ENCODE measurements around the gene IQSEC1. TPM values are rescaled to one million over a fixed set of nuclear protein-coding genes. Genes with fewer than 3 reads are reported as not detected.
A peak's percentile ranks its signal among the peaks of the same experiment; 100 is the strongest.

Gene IQSEC1
- total RNA-seq, 1 experiment from 2014 or later = 13.5 TPM

DNA sequence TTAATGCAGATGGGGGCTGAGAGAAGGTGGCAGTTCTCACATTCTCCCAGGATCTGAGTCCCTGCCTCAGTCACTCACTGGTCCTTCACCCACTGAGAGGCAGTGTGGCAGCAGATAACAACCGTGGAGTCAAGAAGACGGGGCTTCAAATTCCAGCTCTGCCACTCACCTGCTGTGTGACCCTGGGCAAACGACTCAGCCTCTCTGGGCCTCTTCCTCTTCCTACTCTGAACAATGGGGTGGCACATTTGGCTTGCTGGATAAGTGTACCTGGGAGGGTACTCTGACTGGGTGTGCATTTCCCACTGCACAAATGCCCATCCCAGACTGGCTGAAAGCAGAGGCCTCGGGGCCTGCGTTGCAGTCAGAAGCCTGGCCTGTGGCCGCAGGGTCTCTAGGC lies 10.0 kb upstream of the IQSEC1 start:
- Histone ChIP-seq H3K27me3 (ENCODE audit: control insufficient read depth, insufficient read depth, low read length) (no peaks in the 10 kb centered on the region), H3K4me3 (ENCODE audit: insufficient read depth, low read depth, low read length) (no peak overlapping the region), H3K36me3 (replicated peaks; ENCODE audit: control insufficient read depth, insufficient read depth, low read length) (no peaks in the 10 kb centered on the region)
- no peak for DNase-seq

DNA sequence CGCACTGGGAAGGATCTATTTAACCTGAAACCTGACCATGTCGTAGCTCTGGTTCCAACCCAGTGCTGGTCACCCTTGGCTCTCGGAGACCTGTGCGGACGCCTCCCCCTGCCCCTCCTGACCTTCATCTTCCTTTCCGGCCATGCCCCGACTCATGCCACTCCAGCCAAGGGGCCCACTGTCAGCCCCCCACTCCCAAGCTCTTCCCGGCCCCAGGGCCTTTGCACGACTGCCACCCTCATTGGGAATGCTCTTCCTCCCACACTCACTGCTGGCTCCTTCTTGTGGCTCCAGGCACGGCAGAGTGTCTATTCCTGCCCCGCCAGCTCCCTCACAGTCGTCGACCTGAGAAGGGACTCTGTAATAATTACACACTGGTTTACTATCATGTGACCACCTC lies 9.4 kb upstream of the IQSEC1 start:
- H3K4me3 ChIP-seq (ENCODE audit: insufficient read depth, low read depth, low read length) = no peak overlapping the region
- no peaks in the 10 kb centered on the region for H3K36me3 ChIP-seq (replicated peaks; ENCODE audit: control insufficient read depth, insufficient read depth, low read length)
- DNase-seq = no peak
- H3K27me3 ChIP-seq (ENCODE audit: control insufficient read depth, insufficient read depth, low read length) = no peaks in the 10 kb centered on the region

DNA sequence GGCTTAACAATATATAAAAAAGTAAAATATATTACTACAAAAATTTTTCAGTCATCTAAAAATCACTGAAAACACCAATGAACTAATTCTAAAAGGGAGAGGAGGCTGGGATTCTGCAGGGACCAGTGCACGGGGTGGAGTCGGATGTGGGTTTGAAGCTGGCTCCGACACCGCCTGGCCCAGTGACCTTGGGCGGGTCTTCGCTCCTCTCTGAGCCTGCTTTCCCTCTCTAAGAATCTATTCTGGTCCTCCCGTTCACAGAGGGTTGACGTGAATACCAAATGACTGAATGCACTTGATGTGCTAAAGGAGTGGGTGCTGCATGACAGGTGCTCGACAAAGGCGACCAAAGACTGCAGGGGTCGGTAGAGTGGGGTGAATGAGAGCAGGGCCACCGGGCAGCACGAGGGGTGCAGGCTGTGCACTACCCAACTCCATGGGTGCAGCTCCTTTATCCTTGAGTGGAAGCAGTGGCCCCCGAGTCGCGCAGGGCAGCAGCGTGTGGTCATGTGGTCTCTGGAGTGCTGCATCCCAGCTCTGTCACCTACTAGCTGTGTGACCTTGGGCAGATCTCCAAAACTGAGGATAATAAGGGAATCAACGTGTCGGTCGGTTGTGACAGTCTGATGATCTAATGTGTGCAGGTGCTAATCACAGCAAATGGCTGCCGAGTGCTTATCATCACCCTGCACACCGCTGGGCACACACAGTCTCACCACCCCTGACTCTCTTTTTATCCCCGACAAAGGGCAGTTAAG lies 8.6 kb upstream of the IQSEC1 start:
- no peaks in the 10 kb centered on the region for H3K27me3 ChIP-seq (ENCODE audit: control insufficient read depth, insufficient read depth, low read length)
- DNase-seq = no peak
- H3K36me3 ChIP-seq (replicated peaks; ENCODE audit: control insufficient read depth, insufficient read depth, low read length) = no peaks in the 10 kb centered on the region
- H3K4me3 ChIP-seq (ENCODE audit: insufficient read depth, low read depth, low read length) = no peak overlapping the region

DNA sequence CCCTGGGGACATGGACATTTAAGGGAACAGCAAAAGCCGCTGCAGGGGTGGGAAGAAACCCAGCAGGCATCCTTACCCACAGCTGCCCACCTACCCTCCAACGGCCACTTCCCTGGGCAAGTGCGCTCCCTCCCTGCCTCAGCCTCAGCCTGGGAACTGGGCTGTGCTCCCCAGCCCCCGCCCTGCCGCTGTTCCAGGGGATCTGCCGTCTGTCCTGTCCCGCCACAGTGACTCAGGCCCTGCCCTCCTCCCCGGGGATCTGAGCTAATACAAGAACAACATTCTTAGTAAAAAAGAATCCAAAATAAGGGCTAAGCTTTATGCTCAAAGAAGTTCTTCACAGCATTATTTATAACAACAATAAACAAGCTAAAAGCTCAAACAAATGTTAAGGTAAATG lies 7.4 kb upstream of the IQSEC1 start:
- H3K36me3 ChIP-seq (replicated peaks; ENCODE audit: control insufficient read depth, insufficient read depth, low read length) = no peaks in the 10 kb centered on the region
- H3K4me3 ChIP-seq (ENCODE audit: insufficient read depth, low read depth, low read length) = no peak overlapping the region
- peak; percentile 72 for DNase-seq
- H3K27me3 ChIP-seq (ENCODE audit: control insufficient read depth, insufficient read depth, low read length) = no peaks in the 10 kb centered on the region

DNA sequence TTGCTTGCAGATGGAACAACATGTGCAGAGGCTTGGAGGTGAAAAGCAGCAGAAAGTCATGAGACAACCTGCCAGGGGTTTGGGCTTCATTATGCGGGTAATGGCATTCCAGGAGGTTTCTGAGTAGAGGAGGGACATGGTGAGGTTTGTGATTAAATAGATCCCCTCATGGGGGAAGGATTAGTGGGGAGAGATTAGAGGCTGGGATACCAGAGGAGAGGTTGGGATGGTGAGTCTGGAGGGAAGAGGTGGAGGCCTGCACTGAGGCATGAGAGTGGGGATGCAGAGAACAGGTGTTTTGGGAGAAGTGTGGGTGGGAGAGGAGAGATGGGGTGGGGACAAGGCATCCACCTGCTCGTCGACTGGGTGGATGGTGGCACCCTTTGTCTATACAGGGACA lies 6.8 kb upstream of the IQSEC1 start:
- H3K36me3 ChIP-seq (replicated peaks; ENCODE audit: control insufficient read depth, insufficient read depth, low read length) = no peaks in the 10 kb centered on the region
- H3K4me3 ChIP-seq (ENCODE audit: insufficient read depth, low read depth, low read length) = no peak overlapping the region
- no peaks in the 10 kb centered on the region for H3K27me3 ChIP-seq (ENCODE audit: control insufficient read depth, insufficient read depth, low read length)
- no peak for DNase-seq

DNA sequence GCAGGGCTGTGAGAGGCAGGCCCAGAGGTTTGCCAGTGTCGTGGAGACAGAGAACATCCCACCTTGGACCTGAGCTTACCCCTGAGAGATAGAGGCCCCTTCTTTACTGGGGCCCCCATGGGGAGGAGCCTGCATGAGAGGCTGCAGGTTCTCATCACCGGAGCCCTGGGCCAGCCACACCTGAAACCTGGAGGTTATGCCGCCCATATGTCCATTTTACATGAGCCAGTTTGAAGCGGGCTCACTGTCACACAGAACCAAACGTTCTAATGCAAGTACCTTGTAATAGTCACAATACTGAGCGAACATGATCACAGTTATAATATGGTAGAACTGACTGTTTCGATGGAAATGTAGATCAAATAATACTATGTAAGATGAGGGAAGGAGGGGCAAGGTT lies 6.3 kb upstream of the IQSEC1 start:
- no peak for DNase-seq

DNA sequence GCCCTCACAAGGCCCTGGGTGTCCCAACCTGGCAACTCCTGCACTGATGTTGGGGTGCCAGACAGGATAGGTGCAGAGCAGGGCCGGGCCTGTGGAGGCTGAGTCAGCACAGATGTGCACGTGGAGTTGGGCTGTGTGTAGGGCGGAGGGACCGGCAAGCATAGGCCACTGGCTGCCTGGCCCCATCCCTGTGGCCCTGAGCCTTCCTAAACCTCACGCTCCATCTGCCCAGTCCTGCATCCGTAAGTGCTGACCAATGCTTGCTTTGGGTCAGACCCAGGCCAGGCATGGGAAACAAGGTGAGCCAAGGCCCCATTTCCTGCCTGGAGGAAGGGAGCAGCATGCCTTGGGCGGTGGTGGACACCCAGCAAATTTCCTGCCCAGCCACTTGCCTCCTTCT lies 5.8 kb upstream of the IQSEC1 start:
- H3K4me3 ChIP-seq (ENCODE audit: insufficient read depth, low read depth, low read length) = no peak overlapping the region
- H3K27me3 ChIP-seq (ENCODE audit: control insufficient read depth, insufficient read depth, low read length) = no peaks in the 10 kb centered on the region; the same call in 1 of the 2 replicates
- no peak for DNase-seq
- H3K36me3 ChIP-seq (replicated peaks; ENCODE audit: control insufficient read depth, insufficient read depth, low read length) = no peaks in the 10 kb centered on the region

More for the DNA sequence above, 6.3 kb upstream of the IQSEC1 start:
- Histone ChIP-seq H3K36me3 (replicated peaks; ENCODE audit: control insufficient read depth, insufficient read depth, low read length) (no peaks in the 10 kb centered on the region), H3K4me3 (ENCODE audit: insufficient read depth, low read depth, low read length) (no peak overlapping the region), H3K27me3 (ENCODE audit: control insufficient read depth, insufficient read depth, low read length) (no peaks in the 10 kb centered on the region; the same call in 1 of the 2 replicates)

DNA sequence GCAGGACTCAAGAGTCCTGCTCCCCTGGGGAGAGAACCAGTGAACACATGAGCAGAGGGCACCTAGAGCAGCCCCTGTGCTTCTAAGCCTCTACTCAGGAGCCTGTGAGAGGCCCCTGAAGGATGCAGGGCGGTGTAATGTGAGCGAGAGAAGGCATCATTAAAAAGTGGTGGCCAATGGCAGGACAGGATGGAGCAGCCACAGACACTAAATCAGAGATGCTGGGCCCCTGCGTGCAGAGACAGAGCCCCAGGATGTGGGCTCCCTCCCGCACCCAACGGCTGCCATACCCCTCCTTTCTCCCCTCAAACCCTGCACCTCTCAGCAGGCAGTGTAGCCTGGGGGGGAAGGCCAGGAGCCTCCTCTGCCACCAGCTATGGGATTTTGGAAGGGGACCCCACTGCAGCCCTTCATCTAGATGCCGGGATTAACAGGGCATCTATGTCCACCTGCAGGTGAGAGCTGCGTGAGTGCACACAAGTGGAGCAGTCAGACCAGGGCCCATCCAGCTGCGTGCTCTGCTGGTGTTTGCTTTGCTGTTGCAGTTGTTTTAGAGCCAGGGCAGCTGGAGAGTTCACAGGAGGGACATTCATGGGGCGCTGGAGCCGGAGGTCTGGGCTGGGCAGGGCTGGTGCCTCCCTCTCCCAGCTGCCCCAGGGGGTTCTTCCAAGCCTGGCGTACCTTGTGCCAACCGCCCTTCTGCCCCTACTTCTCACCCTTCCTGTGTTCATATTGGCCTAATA lies 5.1 kb upstream of the IQSEC1 start:
- no peaks in the 10 kb centered on the region; the same call in 1 of the 2 replicates for H3K27me3 ChIP-seq (ENCODE audit: control insufficient read depth, insufficient read depth, low read length)

DNA sequence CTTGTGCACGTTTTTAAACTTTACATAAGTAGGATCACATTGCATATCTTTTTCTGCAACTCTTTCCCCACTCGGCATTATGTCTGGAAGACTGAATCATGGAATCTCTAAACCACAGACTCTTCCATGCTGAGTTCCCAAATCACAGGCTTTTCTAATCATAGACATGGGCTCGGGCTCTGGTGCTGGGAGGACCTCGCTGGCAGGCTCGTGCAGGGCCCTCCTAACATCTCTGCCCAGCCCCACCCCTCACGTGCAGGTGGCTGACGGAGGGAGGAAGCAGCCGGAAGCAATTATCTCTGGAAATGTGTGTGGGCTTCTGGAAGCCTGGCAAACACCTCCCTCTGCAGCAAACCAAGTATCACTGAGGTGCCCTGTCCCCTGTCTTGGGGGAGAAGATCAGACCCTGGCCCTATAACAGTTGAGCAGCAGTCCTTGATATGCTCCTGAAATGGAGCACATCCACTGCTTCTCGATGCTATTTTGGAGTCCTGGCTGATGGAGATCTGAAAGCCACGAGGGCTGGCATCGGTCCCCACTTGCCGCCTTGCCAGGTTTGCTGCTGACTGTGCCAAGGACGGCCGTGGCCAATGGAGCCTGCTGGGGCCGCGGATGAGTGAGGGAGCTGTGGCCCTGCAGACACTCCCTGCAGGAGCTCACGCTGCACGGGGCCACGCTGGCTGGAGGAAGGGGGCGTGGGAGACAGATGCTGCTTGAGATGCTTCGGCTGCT lies 4.4 kb upstream of the IQSEC1 start:
- Histone ChIP-seq H3K36me3 (replicated peaks; ENCODE audit: control insufficient read depth, insufficient read depth, low read length) (no peaks in the 10 kb centered on the region), H3K27me3 (ENCODE audit: control insufficient read depth, insufficient read depth, low read length) (peaks cover under 1% of the 10 kb centered on the region; the same call in 1 of the 2 replicates), H3K4me3 (ENCODE audit: insufficient read depth, low read depth, low read length) (no peak overlapping the region)
- no peak for DNase-seq

More for the DNA sequence above, 5.1 kb upstream of the IQSEC1 start:
- Histone ChIP-seq H3K4me3 (ENCODE audit: insufficient read depth, low read depth, low read length) (no peak overlapping the region), H3K36me3 (replicated peaks; ENCODE audit: control insufficient read depth, insufficient read depth, low read length) (no peaks in the 10 kb centered on the region)
- DNase-seq = no peak

DNA sequence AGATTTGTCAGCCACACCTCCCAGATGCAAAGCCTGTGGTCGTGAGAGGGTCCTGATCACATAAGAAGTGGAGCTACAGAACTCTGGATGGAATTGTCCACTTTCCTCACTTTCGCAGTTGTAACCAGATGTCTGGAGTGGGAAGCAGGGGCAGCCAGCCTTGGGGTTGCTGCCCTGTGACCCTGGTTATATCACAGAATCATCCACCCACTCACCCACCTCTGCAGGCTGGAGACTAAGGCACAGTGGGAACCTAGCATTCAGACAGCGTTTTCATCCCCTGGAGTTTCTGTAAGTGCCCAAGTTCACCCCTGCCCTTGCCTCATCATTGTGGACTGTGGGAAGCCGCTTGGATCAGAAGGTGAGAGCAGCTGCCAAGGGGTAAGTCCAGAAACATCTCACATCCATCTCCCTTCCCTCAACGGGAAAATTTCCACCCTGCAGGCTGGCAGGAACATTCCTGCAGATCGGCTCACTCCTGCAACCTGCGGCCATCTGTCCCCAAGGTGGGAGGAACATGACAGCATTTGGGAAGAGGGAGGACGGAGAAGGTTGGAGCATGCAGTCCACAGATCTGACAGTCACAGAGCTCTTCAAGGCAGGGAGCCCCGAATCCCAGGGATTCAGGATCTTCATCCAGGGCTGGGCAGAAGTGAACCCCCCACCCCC lies 2.9 kb upstream of the IQSEC1 start:
- DNase-seq = no peak

DNA sequence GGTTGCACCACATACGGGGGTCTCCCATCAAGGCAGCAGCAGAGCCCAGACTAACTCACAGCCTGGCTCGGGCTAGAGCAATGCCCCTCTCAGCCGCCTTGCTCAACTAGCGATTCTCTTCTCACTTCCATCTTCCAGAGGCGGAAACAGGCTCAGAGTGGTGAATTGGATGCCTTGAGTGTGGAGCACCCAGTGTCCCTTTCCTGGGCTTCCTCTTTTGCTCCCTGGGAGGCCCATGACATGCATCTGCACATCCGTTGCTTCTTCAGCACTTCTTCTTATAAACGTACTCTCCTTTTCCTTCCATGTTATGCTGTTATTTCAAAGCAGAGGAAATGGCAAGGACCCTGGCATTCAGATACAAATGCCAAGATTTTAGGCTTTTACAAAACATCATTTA lies 2.1 kb upstream of the IQSEC1 start:
- DNase-seq = no peak
- peaks cover 2% of the 10 kb centered on the region; the same call in 1 of the 2 replicates for H3K27me3 ChIP-seq (ENCODE audit: control insufficient read depth, insufficient read depth, low read length)
- no peak overlapping the region for H3K4me3 ChIP-seq (ENCODE audit: insufficient read depth, low read depth, low read length)
- H3K36me3 ChIP-seq (replicated peaks; ENCODE audit: control insufficient read depth, insufficient read depth, low read length) = no peaks in the 10 kb centered on the region

More for the DNA sequence above, 2.9 kb upstream of the IQSEC1 start:
- Histone ChIP-seq H3K27me3 (ENCODE audit: control insufficient read depth, insufficient read depth, low read length) (peaks cover 2% of the 10 kb centered on the region; the same call in 1 of the 2 replicates), H3K4me3 (ENCODE audit: insufficient read depth, low read depth, low read length) (no peak overlapping the region), H3K36me3 (replicated peaks; ENCODE audit: control insufficient read depth, insufficient read depth, low read length) (no peaks in the 10 kb centered on the region)

DNA sequence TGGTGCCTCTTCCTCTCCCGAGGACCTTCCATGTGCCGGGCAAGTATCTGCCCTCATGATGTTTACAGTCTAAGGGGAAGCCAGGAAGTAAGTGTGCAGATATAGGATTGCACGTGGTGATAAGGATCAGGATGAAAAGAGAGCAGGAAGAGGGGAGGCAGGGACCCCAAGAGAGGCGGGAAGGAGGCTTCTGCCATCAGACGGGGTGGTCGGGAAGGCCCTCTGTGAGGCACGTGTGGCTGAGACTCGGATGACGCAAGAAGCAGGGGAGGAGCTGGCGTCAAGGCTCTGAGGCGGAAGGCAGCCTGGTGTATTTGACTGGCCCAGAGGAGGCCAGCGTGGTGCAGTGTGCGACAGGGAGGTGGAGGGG lies 762 bp upstream of the IQSEC1 start:
- Histone ChIP-seq H3K27me3 (ENCODE audit: control insufficient read depth, insufficient read depth, low read length) (peaks cover 2% of the 10 kb centered on the region; the same call in 1 of the 2 replicates), H3K4me3 (ENCODE audit: insufficient read depth, low read depth, low read length) (no peak overlapping the region), H3K36me3 (replicated peaks; ENCODE audit: control insufficient read depth, insufficient read depth, low read length) (no peaks in the 10 kb centered on the region)
- DNase-seq = peak; percentile 69

DNA sequence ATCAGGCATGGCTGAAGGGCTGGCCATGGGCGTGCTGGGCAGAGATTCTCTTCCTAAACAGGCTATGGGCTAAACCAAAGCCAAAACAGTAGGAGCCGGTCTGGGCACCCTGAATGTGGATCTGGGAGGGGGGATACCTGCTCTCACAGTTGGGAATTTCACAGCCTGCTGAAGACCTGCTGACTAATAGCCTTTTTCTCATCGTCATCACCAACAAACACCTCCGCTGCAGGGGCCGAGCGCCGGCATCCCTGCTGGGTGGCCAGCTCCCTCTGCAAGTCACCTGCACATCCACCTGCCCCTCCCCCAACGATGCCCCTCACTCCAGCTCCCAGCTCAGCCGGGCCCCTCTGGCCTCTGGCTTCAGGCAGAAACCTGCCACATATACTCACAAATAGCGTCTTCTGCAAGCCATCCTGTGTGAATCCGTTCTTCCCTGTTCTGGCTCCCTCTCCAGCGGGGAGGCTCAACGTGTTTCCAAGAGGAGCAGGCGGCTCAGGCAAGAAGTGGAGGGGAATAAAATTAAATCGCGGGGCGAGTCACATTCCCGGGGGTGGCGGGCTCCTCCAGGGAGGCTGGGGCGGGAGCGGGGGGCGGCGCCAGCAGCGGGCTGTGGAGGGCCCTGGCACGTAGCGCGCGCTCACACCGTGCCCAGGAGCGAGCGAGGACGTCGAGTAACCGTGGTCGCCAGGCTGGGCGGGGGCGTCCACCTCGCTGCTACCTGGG lies 466 bp downstream of the IQSEC1 start:
- H3K4me3 ChIP-seq (ENCODE audit: insufficient read depth, low read depth, low read length) = peak overlapping the region; percentile 32; the same call in 1 of the 2 replicates
- peak; percentile 82 for DNase-seq
- peaks cover 2% of the 10 kb centered on the region; the same call in 1 of the 2 replicates for H3K27me3 ChIP-seq (ENCODE audit: control insufficient read depth, insufficient read depth, low read length)
- H3K36me3 ChIP-seq (replicated peaks; ENCODE audit: control insufficient read depth, insufficient read depth, low read length) = no peaks in the 10 kb centered on the region

DNA sequence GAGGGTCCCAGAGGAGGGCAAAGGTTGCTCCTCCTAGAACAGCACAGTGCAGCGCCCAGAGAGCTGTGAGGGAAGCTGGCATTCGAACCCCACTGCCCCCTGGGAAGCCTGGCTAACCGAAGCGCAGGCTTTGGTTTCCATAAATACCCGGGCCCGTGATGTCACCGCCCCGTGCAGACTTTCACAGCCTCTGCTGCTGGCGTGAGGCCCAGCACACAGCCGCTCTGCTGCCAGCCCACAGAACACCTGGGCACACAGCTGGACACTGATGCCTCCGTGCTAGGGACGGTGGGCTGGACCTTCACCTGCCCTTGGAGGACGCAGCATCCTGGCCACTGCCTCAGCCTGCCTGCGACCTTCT lies 1.0 kb downstream of the IQSEC1 start:
- no peak for DNase-seq
- Histone ChIP-seq H3K36me3 (replicated peaks; ENCODE audit: control insufficient read depth, insufficient read depth, low read length) (no peaks in the 10 kb centered on the region), H3K4me3 (ENCODE audit: insufficient read depth, low read depth, low read length) (no peak overlapping the region), H3K27me3 (ENCODE audit: control insufficient read depth, insufficient read depth, low read length) (peaks cover 2% of the 10 kb centered on the region; the same call in 1 of the 2 replicates)
